GM12878 (cell line): Measurements from ENCODE around the gene PFKM. TPM values are rescaled to one million over a fixed set of nuclear protein-coding genes. Genes with fewer than 3 reads are reported as not detected.

Source experiments
- ASH2L ChIP-seq: fragments of 300-600, 200-600 bp; sonication (generic); IDR thresholded peaks from 2 replicates; pipeline ENCODE4 v1.6.1; 2017; ENCODE audit warnings: low read depth, mild to moderate bottlenecking, borderline replicate concordance
- BCL11A ChIP-seq: IDR thresholded peaks from 2 replicates; pipeline ENCODE4 v1.6.1; 2011; ENCODE audit warnings: low read depth, low read length
- BHLHE40 ChIP-seq, 2 experiments: fragments of 450-650 bp in 1 of 2; IDR thresholded peaks; 2 replicates each; pipeline ENCODE4 v1.6.1; 2011 to 2017; ENCODE audit warnings: low read depth in 2 of 2, borderline replicate concordance in 1 of 2, improper control_type of control experiment in 1 of 2, low read length in 1 of 2, mild to moderate bottlenecking in 1 of 2
- ESRRA ChIP-seq: IDR thresholded peaks from 2 replicates; pipeline ENCODE4 v1.6.1; 2012; ENCODE audit warnings: mild to moderate bottlenecking, low read length, improper control_type of control experiment
- ETV6 ChIP-seq, 2 experiments: fragments of 450-650 bp in 1 of 2; IDR thresholded peaks in 1 of 2; conservative IDR thresholded peaks in 1 of 2; 2 replicates each; pipeline ENCODE4 v1.6.1; 2014; ENCODE audit warnings: antibody characterized with exemption in 1 of 2, borderline replicate concordance in 1 of 2, low read depth in 1 of 2, mild to moderate bottlenecking in 1 of 2, moderate library complexity in 1 of 2
- NFYA ChIP-seq: IDR thresholded peaks from 2 replicates; pipeline ENCODE4 v1.6.1; 2011; ENCODE audit warnings: low read depth, mild to moderate bottlenecking, low read length, improper control_type of control experiment, borderline replicate concordance
- RAD51 ChIP-seq: fragments of 450-650 bp; IDR thresholded peaks from 2 replicates; pipeline ENCODE4 v1.6.1; 2016; ENCODE audit warnings: moderate library complexity, mild to moderate bottlenecking, inconsistent platforms
- RB1 ChIP-seq: fragments of 450-650 bp; formaldehyde crosslinking; IDR thresholded peaks from 2 replicates; pipeline ENCODE4 v1.6.1; 2017; ENCODE audit warnings: mild to moderate bottlenecking, borderline replicate concordance
- RCOR1 ChIP-seq: conservative IDR thresholded peaks from 2 replicates; pipeline ENCODE4 v1.6.1; 2012; ENCODE audit warnings: low read depth, low read length, improper control_type of control experiment
- STAT3 ChIP-seq: IDR thresholded peaks from 2 replicates; pipeline ENCODE4 v1.6.1; 2011; ENCODE audit warnings: low read depth, low read length, improper control_type of control experiment
- ZNF207 ChIP-seq: fragments of 450-650 bp; IDR thresholded peaks from 2 replicates; pipeline ENCODE4 v1.6.1; 2014; ENCODE audit warnings: antibody characterized with exemption, mild to moderate bottlenecking, borderline replicate concordance
- ZNF274 ChIP-seq: IDR thresholded peaks from one replicate; pipeline ENCODE4 v1.8.0; 2011; ENCODE audit not compliant: insufficient read length, insufficient read depth
- polyA plus RNA-seq, 11 experiments: library from polyadenylated mRNA; depleted of rRNA in 4 of 11; unstranded in 6 of 11; stranded (reverse) in 5 of 11; fragments of >200 nt; fragmentation: Nextera tagmentation in 4 of 11; fragmentation: Illumina TruSeq in 1 of 11; extraction: Ambion mirVana in 4 of 11; extraction: Trizol in 1 of 11; gene quantifications; 1 replicate in 1 of 11; 2 replicates in 10 of 11; pipeline versions ENCODE4 v1.2.1 to v1.2.3, GENCODE V29; 2011 to 2016; ENCODE audit warnings: inconsistent platforms in 2 of 11, missing spikeins in 2 of 11, low read depth in 1 of 11
- total RNA-seq, 4 experiments: library from RNA; depleted of rRNA in 3 of 4; stranded (reverse); fragments of >200 nt in 3 of 4; fragmentation: Illumina TruSeq in 1 of 4; extraction: Trizol in 1 of 4; gene quantifications; 2 replicates each; pipeline versions ENCODE4 v1.2.1 to v1.2.3, GENCODE V29; 2013 to 2021
- TF ChIP-seq, protein P1 (sequence below): fragments of 450-650 bp; formaldehyde crosslinking; IDR thresholded peaks from 2 replicates; pipeline ENCODE4 v1.5.0; 2022; ENCODE audit warnings: mild to moderate bottlenecking, missing genetic modification characterization
- TF ChIP-seq, protein P2 (sequence below): IDR thresholded peaks from 2 replicates; pipeline ENCODE4 v1.6.1; 2012; ENCODE audit warnings: low read depth, low read length, improper control_type of control experiment
- TF ChIP-seq, protein P3 (sequence below): fragments of 450-650 bp; formaldehyde crosslinking; IDR thresholded peaks from 2 replicates; pipeline ENCODE4 v1.4.0; 2022; ENCODE audit warnings: mild to moderate bottlenecking, moderate library complexity
- TF ChIP-seq, protein P4 (sequence below): IDR thresholded peaks from 2 replicates; pipeline ENCODE4 v1.6.1; 2011; ENCODE audit warnings: borderline replicate concordance, low read depth, mild to moderate bottlenecking, moderate library complexity, mixed read lengths, low read length; ENCODE audit not compliant: insufficient read depth; ENCODE audit errors: extremely low read length
- TF ChIP-seq, protein P5 (sequence below): fragments of 450-650 bp; IDR thresholded peaks from 2 replicates; pipeline ENCODE4 v1.6.1; 2017; ENCODE audit warnings: antibody characterized with exemption, mild to moderate bottlenecking, moderate library complexity

PFKM gene
- total and polyA plus RNA-seq, 10 of the 15 experiments (the other 5 are each of a cell fraction or from before 2014, with no cell fraction given), result 27.6 to 80.0 (median 55.8) TPM

DNA sequence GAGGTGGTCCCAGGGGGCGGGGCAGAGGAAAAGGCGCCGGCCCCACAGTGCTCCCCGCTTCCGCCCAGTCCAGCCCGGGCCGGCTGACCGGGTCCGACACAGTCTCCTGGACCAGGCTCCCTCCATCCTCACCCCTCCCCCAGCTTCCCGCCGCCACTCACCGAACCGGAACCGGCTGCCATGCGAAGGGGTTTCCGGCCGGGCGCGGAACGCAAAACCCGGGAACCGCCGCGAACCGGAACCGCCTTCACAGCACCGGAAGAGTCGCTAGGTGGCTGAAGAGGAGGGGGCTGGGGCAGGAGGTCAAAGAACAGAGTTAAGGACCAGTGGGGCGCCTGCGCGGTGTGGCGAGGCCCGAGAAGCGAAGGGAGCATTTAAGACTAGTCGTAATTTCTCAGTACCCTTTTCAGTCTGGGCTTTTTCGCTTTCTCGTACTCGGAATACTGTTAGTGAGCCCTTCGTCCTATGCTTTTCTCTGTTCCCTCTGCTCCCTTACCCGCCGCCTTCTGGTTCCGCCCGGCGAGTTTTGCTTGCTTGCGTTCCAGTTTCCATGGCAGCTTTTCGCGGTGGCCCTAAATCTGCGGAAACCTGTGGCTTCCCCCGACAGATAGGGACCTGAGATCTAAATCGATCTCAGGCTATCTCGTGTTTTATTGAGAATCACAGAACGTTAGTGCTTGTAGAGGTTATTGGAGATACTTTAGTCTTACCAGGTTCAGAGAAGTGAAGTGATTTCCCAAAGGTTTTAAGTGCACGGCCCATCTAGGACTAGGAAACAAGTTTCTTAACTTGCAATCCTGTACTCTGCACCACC lies 13.1 kb upstream of the PFKM start, which contains the start of gene SENP1 (continued):
- TF ChIP-seq BHLHE40 (IDR thresholded peaks at IDR 0.05; ENCODE audit: borderline replicate concordance in 1 of 2, low read depth in 2 of 2, low read length in 1 of 2), result peak in 1 of 2 experiments; percentile 51; a peak in 2 of 4 replicates
- TF ChIP-seq RB1, result no peak; the same call in 1 of the 2 replicates
- no peak for TF ChIP-seq ESRRA
- 0 out of 4 replicates have a peak, but pooled peaks of 1 of the 2 experiments have one; percentile 41 for TF ChIP-seq ETV6 (conservative IDR thresholded peaks at IDR 0.05 in 1 of 2, IDR thresholded peaks at IDR 0.05 in 1 of 2; ENCODE audit: borderline replicate concordance in 1 of 2, low read depth in 1 of 2)
- no peak for TF ChIP-seq RCOR1
- TF ChIP-seq ASH2L, result 0 out of 2 replicates have a peak, but pooled peaks have one; percentile 46
- no peak for TF ChIP-seq RAD51
- TF ChIP-seq, protein P1, sequence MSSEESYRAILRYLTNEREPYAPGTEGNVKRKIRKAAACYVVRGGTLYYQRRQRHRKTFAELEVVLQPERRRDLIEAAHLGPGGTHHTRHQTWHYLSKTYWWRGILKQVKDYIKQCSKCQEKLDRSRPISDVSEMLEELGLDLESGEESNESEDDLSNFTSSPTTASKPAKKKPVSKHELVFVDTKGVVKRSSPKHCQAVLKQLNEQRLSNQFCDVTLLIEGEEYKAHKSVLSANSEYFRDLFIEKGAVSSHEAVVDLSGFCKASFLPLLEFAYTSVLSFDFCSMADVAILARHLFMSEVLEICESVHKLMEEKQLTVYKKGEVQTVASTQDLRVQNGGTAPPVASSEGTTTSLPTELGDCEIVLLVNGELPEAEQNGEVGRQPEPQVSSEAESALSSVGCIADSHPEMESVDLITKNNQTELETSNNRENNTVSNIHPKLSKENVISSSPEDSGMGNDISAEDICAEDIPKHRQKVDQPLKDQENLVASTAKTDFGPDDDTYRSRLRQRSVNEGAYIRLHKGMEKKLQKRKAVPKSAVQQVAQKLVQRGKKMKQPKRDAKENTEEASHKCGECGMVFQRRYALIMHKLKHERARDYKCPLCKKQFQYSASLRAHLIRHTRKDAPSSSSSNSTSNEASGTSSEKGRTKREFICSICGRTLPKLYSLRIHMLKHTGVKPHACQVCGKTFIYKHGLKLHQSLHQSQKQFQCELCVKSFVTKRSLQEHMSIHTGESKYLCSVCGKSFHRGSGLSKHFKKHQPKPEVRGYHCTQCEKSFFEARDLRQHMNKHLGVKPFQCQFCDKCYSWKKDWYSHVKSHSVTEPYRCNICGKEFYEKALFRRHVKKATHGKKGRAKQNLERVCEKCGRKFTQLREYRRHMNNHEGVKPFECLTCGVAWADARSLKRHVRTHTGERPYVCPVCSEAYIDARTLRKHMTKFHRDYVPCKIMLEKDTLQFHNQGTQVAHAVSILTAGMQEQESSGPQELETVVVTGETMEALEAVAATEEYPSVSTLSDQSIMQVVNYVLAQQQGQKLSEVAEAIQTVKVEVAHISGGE (CRISPR knock-in tag), result peak; percentile 92
- TF ChIP-seq BCL11A, result no peak
- TF ChIP-seq, protein P2, sequence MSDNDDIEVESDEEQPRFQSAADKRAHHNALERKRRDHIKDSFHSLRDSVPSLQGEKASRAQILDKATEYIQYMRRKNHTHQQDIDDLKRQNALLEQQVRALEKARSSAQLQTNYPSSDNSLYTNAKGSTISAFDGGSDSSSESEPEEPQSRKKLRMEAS, result no peak
- TF ChIP-seq STAT3, result 0 out of 2 replicates have a peak, but pooled peaks have one; percentile 22
- TF ChIP-seq, protein P3, sequence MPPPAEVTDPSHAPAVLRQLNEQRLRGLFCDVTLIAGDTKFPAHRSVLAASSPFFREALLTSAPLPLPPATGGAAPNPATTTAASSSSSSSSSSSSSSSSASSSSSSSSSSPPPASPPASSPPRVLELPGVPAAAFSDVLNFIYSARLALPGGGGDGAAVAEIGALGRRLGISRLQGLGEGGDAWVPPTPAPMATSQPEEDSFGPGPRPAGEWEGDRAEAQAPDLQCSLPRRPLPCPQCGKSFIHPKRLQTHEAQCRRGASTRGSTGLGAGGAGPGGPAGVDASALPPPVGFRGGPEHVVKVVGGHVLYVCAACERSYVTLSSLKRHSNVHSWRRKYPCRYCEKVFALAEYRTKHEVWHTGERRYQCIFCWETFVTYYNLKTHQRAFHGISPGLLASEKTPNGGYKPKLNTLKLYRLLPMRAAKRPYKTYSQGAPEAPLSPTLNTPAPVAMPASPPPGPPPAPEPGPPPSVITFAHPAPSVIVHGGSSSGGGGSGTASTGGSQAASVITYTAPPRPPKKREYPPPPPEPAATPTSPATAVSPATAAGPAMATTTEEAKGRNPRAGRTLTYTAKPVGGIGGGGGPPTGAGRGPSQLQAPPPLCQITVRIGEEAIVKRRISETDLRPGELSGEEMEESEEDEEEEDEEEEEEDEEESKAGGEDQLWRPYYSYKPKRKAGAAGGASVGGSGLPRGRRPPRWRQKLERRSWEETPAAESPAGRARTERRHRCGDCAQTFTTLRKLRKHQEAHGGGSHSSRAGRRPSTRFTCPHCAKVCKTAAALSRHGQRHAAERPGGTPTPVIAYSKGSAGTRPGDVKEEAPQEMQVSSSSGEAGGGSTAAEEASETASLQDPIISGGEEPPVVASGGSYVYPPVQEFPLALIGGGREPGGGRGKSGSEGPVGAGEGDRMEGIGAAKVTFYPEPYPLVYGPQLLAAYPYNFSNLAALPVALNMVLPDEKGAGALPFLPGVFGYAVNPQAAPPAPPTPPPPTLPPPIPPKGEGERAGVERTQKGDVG (CRISPR knock-in tag), result no peak
- TF ChIP-seq, protein P4, sequence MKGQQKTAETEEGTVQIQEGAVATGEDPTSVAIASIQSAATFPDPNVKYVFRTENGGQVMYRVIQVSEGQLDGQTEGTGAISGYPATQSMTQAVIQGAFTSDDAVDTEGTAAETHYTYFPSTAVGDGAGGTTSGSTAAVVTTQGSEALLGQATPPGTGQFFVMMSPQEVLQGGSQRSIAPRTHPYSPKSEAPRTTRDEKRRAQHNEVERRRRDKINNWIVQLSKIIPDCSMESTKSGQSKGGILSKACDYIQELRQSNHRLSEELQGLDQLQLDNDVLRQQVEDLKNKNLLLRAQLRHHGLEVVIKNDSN, result no peak
- no peak for TF ChIP-seq NFYA
- TF ChIP-seq ZNF207, result peak; percentile 84
- TF ChIP-seq ZNF274, result no peak
- TF ChIP-seq, protein P5, sequence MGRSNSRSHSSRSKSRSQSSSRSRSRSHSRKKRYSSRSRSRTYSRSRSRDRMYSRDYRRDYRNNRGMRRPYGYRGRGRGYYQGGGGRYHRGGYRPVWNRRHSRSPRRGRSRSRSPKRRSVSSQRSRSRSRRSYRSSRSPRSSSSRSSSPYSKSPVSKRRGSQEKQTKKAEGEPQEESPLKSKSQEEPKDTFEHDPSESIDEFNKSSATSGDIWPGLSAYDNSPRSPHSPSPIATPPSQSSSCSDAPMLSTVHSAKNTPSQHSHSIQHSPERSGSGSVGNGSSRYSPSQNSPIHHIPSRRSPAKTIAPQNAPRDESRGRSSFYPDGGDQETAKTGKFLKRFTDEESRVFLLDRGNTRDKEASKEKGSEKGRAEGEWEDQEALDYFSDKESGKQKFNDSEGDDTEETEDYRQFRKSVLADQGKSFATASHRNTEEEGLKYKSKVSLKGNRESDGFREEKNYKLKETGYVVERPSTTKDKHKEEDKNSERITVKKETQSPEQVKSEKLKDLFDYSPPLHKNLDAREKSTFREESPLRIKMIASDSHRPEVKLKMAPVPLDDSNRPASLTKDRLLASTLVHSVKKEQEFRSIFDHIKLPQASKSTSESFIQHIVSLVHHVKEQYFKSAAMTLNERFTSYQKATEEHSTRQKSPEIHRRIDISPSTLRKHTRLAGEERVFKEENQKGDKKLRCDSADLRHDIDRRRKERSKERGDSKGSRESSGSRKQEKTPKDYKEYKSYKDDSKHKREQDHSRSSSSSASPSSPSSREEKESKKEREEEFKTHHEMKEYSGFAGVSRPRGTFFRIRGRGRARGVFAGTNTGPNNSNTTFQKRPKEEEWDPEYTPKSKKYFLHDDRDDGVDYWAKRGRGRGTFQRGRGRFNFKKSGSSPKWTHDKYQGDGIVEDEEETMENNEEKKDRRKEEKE, result no peak
